ENCODE data around the gene AKT3.

Gene AKT3

GRCh38 chr1:243547891-243548290 is 302.2 kb downstream of the AKT3 start:
- Mint-ChIP-seq H3K4me1 (no peaks in the 10 kb centered on the region), H3K4me3 (no peak overlapping the region), H3K27ac (no peak overlapping the region), H3K27me3 (ENCODE audit: low read depth) (no peaks in the 10 kb centered on the region), H3K9me3 (no peaks in the 10 kb centered on the region), H3K36me3 (ENCODE audit: low read depth) (peaks cover 22% of the 10 kb centered on the region)
- no peak for TF ChIP-seq CTCF (IDR thresholded peaks at IDR 0.05; ENCODE audit: unreplicated experiment in 3 of 3)

DNA sequence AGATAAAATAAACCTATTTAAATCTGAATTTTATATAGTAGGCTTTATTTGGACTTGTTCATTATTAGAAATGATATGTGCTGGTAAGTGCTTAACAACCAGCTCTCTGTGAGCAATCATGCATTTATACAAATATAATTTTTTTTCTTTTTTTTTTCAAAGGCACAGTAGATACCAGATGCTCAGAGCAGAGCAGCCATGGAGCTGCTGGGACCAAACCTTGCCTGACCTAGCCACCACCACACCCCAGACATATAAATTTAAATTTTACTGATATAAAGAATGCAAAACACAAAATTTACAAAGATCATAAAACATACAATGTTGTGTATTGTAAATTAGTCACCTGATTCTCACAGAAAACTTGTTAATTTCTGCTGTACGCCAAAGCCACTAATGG is 303.6 kb downstream of the AKT3 start:
- no peak overlapping the region for H3K27ac Mint-ChIP-seq

GRCh38 chr1:243543501-243543900 is 306.5 kb downstream of the AKT3 start:
- H3K9me3 Mint-ChIP-seq: no peaks in the 10 kb centered on the region
- H3K4me3 Mint-ChIP-seq: no peak overlapping the region
- no peak overlapping the region for H3K27ac Mint-ChIP-seq
- no peak for TF ChIP-seq CTCF (IDR thresholded peaks at IDR 0.05; ENCODE audit: unreplicated experiment in 3 of 3)
- no peaks in the 10 kb centered on the region for H3K4me1 Mint-ChIP-seq
- H3K27me3 Mint-ChIP-seq (ENCODE audit: low read depth): no peaks in the 10 kb centered on the region
- H3K36me3 Mint-ChIP-seq (ENCODE audit: low read depth): peaks cover 22% of the 10 kb centered on the region

More for the DNA sequence above, 303.6 kb downstream of the AKT3 start:
- H3K9me3 Mint-ChIP-seq: no peaks in the 10 kb centered on the region
- TF ChIP-seq CTCF (IDR thresholded peaks at IDR 0.05; ENCODE audit: unreplicated experiment in 3 of 3): no peak
- no peak overlapping the region for H3K4me3 Mint-ChIP-seq
- H3K4me1 Mint-ChIP-seq: no peaks in the 10 kb centered on the region
- H3K36me3 Mint-ChIP-seq (ENCODE audit: low read depth): peaks cover 22% of the 10 kb centered on the region
- H3K27me3 Mint-ChIP-seq (ENCODE audit: low read depth): no peaks in the 10 kb centered on the region

DNA sequence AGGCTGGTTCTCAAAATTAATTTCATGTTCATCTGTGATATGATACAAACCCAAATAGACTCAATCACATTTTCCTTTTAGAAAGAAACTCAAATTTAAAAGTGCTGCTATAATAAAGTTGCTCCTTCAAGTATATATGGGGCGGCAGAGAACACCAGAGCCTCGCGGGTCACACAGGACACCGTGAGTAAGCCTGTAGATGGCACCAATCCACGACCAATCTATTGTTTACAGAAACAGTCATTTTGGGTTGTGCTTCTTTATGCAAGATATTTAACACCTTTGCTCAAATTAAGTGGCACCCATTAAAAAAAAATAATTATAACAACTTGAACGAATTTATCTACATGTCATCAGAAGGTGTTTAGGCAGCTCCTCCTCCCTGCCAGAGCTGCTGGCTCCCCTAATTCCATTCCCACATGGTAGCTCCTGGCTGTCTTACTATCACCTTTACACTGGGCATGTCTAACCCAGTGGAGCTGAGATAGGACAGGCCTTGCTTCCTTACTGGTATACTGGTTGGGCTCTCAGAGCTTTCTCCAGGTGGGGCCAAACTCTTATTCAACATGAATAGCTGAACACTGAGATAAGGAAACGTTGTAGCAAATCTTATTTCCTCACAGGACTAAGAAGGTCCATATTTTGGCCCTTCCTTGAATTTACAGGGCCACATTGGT is 307.2 kb downstream of the AKT3 start:
- Mint-ChIP-seq H3K36me3 (ENCODE audit: low read depth) (peaks cover 22% of the 10 kb centered on the region), H3K4me3 (no peak overlapping the region), H3K9me3 (no peaks in the 10 kb centered on the region), H3K27me3 (ENCODE audit: low read depth) (no peaks in the 10 kb centered on the region), H3K27ac (no peak overlapping the region), H3K4me1 (no peaks in the 10 kb centered on the region)
- no peak for TF ChIP-seq CTCF (IDR thresholded peaks at IDR 0.05; ENCODE audit: unreplicated experiment in 3 of 3)

- H3K36me3 Mint-ChIP-seq (ENCODE audit: low read depth): peaks cover 14% of the 10 kb centered on the region
- no peaks in the 10 kb centered on the region for H3K27me3 Mint-ChIP-seq (ENCODE audit: low read depth)
- TF ChIP-seq CTCF (IDR thresholded peaks at IDR 0.05; ENCODE audit: unreplicated experiment in 3 of 3): no peak
- H3K4me3 Mint-ChIP-seq: no peak overlapping the region
- H3K4me1 Mint-ChIP-seq: peaks cover 10% of the 10 kb centered on the region
- no peak overlapping the region for H3K27ac Mint-ChIP-seq
- H3K9me3 Mint-ChIP-seq: no peaks in the 10 kb centered on the region
These were observed 310.4 kb downstream of the AKT3 start for GRCh38 chr1:243539636-243540035.

DNA sequence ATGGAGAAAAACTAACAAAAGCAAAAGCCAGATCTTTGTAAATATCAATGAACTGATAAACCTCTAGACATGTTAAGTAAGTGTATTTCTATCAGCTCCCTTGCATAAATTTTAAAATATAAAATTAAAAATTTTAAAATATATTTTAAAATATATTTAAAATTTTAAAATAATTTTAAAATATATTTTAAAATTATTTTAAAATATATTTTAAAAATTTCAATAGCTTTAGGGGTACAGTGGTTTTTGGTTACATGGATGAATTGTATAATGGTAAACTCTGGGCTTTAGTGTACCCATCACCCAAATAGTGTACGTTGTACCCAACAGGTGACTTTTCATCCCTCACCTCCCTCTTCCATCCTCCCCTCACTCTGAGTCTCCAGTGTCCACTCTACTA is 315.0 kb downstream of the AKT3 start:
- H3K27ac Mint-ChIP-seq: no peak overlapping the region
- TF ChIP-seq CTCF (IDR thresholded peaks at IDR 0.05; ENCODE audit: unreplicated experiment in 3 of 3): no peak
- H3K27me3 Mint-ChIP-seq (ENCODE audit: low read depth): no peaks in the 10 kb centered on the region
- H3K4me3 Mint-ChIP-seq: no peak overlapping the region
- H3K4me1 Mint-ChIP-seq: peaks cover 10% of the 10 kb centered on the region
- no peaks in the 10 kb centered on the region for H3K36me3 Mint-ChIP-seq (ENCODE audit: low read depth)
- no peaks in the 10 kb centered on the region for H3K9me3 Mint-ChIP-seq

Data from nephron (organoid).